ENCODE data around the gene WDR6. TPM values are rescaled to one million over a fixed set of nuclear protein-coding genes. Genes with fewer than 3 reads are reported as not detected.

WDR6 gene
- total RNA-seq, 3 donors from 2014 or later (not counting 1 experiment from before 2014, with no cell fraction given), result 113 to 167 (median 129) TPM

GRCh38 chr3:48999085-48999858, 7.9 kb upstream of the WDR6 start:
- H3K27me3 Mint-ChIP-seq (ENCODE audit: low read depth in 2 of 2), result no peaks in the 10 kb centered on the region
- no peaks in the 10 kb centered on the region for H3K9me3 Mint-ChIP-seq
- TF ChIP-seq CTCF (IDR thresholded peaks at IDR 0.05), result no peak
- 95% methylated on average over 8 of the region's 8 CpGs for WGBS (ENCODE audit: insufficient coverage)
- no peak overlapping the region for H3K4me3 Mint-ChIP-seq
- intact Hi-C loops (cut with micrococcal nuclease), result no loop called here
- no peaks in the 10 kb centered on the region for H3K36me3 Mint-ChIP-seq
- DNase-seq, result no peak
- Histone ChIP-seq H3K27ac (ENCODE audit: low read length) (no peak overlapping the region), H3K9me3 (ENCODE audit: control insufficient read depth, insufficient read depth, low read length) (no peaks in the 10 kb centered on the region), H3K4me3 (ENCODE audit: low read length) (no peak overlapping the region), H3K4me1 (ENCODE audit: control insufficient read depth, insufficient read depth, low read length) (no peaks in the 10 kb centered on the region), H3K36me3 (ENCODE audit: control insufficient read depth, insufficient read depth, low read length) (no peaks in the 10 kb centered on the region), H3K27me3 (ENCODE audit: control insufficient read depth, insufficient read depth, low read length) (no peaks in the 10 kb centered on the region)
- peak overlapping the region in 1 of 2 donors; percentile 6 for H3K27ac Mint-ChIP-seq
- peaks cover 8% of the 10 kb centered on the region in 2 donors for H3K4me1 Mint-ChIP-seq
- no peak for ATAC-seq

- H3K27ac ChIP-seq (ENCODE audit: low read length), result no peak overlapping the region
- no peak for ATAC-seq
- no peaks in the 10 kb centered on the region for H3K9me3 ChIP-seq (ENCODE audit: control insufficient read depth, insufficient read depth, low read length)
- Mint-ChIP-seq H3K4me1 (peaks cover 0 to 4% of the 10 kb centered on the region in 2 donors), H3K27ac (no peak overlapping the region), H3K4me3 (no peak overlapping the region), H3K27me3 (ENCODE audit: low read depth in 2 of 2) (no peaks in the 10 kb centered on the region), H3K36me3 (no peaks in the 10 kb centered on the region), H3K9me3 (no peaks in the 10 kb centered on the region)
- no peaks in the 10 kb centered on the region for H3K36me3 ChIP-seq (ENCODE audit: control insufficient read depth, insufficient read depth, low read length)
- no peak for TF ChIP-seq CTCF (IDR thresholded peaks at IDR 0.05)
- H3K4me1 ChIP-seq (ENCODE audit: control insufficient read depth, insufficient read depth, low read length), result peaks cover 4% of the 10 kb centered on the region
- intact Hi-C loops (cut with micrococcal nuclease), result no loop called here
- H3K4me3 ChIP-seq (ENCODE audit: low read length), result no peak overlapping the region
- DNase-seq, result no peak
- no peaks in the 10 kb centered on the region for H3K27me3 ChIP-seq (ENCODE audit: control insufficient read depth, insufficient read depth, low read length)
- WGBS (ENCODE audit: insufficient coverage), result 97% methylated on average over 5 of the region's 6 CpGs
Observed at GRCh38 chr3:49001155-49001554, 6.0 kb upstream of the WDR6 start.

- intact Hi-C loops (cut with micrococcal nuclease), result loop anchor here (5.0 kb wide), 2 partner anchors 87 to 88 kb away; partner anchors contain the start of genes ARIH2 and QRICH1
- Mint-ChIP-seq H3K27me3 (ENCODE audit: low read depth in 2 of 2) (no peaks in the 10 kb centered on the region), H3K4me1 (peaks cover 24% of the 10 kb centered on the region in 2 donors), H3K27ac (no peak overlapping the region), H3K4me3 (no peak overlapping the region), H3K9me3 (no peaks in the 10 kb centered on the region), H3K36me3 (no peaks in the 10 kb centered on the region)
- no peak for TF ChIP-seq CTCF (IDR thresholded peaks at IDR 0.05)
- ATAC-seq (no peak), DNase-seq (no peak)
- no peaks in the 10 kb centered on the region for H3K9me3 ChIP-seq (ENCODE audit: control insufficient read depth, insufficient read depth, low read length)
- H3K27ac ChIP-seq (ENCODE audit: low read length), result no peak overlapping the region
- WGBS (ENCODE audit: insufficient coverage), result 96% methylated on average over 15 of the region's 16 CpGs
- no peak overlapping the region for H3K4me3 ChIP-seq (ENCODE audit: low read length)
- no peaks in the 10 kb centered on the region for H3K27me3 ChIP-seq (ENCODE audit: control insufficient read depth, insufficient read depth, low read length)
- H3K36me3 ChIP-seq (ENCODE audit: control insufficient read depth, insufficient read depth, low read length), result no peaks in the 10 kb centered on the region
- H3K4me1 ChIP-seq (ENCODE audit: control insufficient read depth, insufficient read depth, low read length), result peaks cover 20% of the 10 kb centered on the region
Observed at GRCh38 chr3:49004352-49005302, 2.6 kb upstream of the WDR6 start.

Measured in natural killer cell (primary cell).